HCT116 (cell line): Measurements from ENCODE around the gene TACC2. TPM values are rescaled to one million over a fixed set of nuclear protein-coding genes. Genes with fewer than 3 reads are reported as not detected.

Experiments used
- ATAC-seq: fragments of 200-7000 bp; cut with Tn5 transposase; 2 replicates; pipeline ENCODE4 v1.9.1; 2020; ENCODE audit warnings: mild to moderate bottlenecking, moderate library complexity
- BruUV-seq: library from RNA; stranded (reverse); fragments of 400-500 nt; replicated peaks from 2 replicates; lab custom pipeline; 2021; lab: Mats Ljungman, UMichigan
- CTCF ChIA-PET: fragments of 300-600 bp; sonication (Branson Sonifier 250); formaldehyde crosslinking; loops from one replicate; lab custom pipeline; 2021; ENCODE audit warnings: antibody characterized with exemption; lab: Charles Lee
- POLR2A ChIA-PET: fragments of 300-600, 350-600 bp; sonication (Branson Sonifier 250); formaldehyde crosslinking; loops from one replicate; lab custom pipeline; 2021; ENCODE audit warnings: antibody characterized with exemption; lab: Charles Lee
- RAD21 ChIA-PET, 2 experiments: fragments of 300-600 bp; sonication (Branson Sonifier 250); formaldehyde crosslinking; loops; one replicate each; lab custom pipeline; 2023; ENCODE audit warnings: low total read pairs in 2 of 2; ENCODE audit not compliant: uncharacterized antibody in 2 of 2, unreplicated experiment in 2 of 2, low non-redundant PET in 1 of 2; lab: Charles Lee
- DNase-seq: peaks from one replicate; pipeline ENCODE4 v3.0.0-alpha.2; 2010; ENCODE audit warnings: low read depth, low spot score
- H2AFZ ChIP-seq: fragments of 200-600 bp; shearing (Covaris generic), sonication (generic); 2 replicates; pipeline ENCODE4 v1.6.1; 2017; ENCODE audit warnings: low read depth, mixed run types, mixed read lengths, antibody characterized with exemption, low read length; ENCODE audit not compliant: poor library complexity, severe bottlenecking
- H3K27ac ChIP-seq: 2 replicates; pipeline ENCODE4 v1.5.1; 2012; ENCODE audit warnings: low read depth, low read length
- H3K27me3 ChIP-seq: fragments of 200-600 bp; sonication (generic); 2 replicates; pipeline ENCODE4 v1.6.1; 2016; ENCODE audit warnings: mixed run types, low read length, mixed read lengths; ENCODE audit not compliant: insufficient read depth
- H3K36me3 ChIP-seq, 2 experiments: fragments of 200-500 bp in 1 of 2; fragments of 200-600 bp in 1 of 2; sonication (Bioruptor generic) in 1 of 2; sonication (generic) in 1 of 2; 2 replicates each; pipeline versions ENCODE4 v1.5.1 to v1.6.1; 2014 to 2016; ENCODE audit warnings: low read length in 2 of 2, inconsistent platforms in 1 of 2, mixed read lengths in 1 of 2, mixed run types in 1 of 2; ENCODE audit not compliant: insufficient read depth in 2 of 2, control insufficient read depth in 1 of 2
- H3K4me1 ChIP-seq, 2 experiments: fragments of 200-600 bp in 1 of 2; sonication (generic) in 1 of 2; 2 replicates each; pipeline versions ENCODE4 v1.5.1 to v1.6.1; 2012 to 2017; ENCODE audit warnings: low read length in 2 of 2, inconsistent platforms in 1 of 2, mild to moderate bottlenecking in 1 of 2, mixed read lengths in 1 of 2, mixed run types in 1 of 2, moderate library complexity in 1 of 2; ENCODE audit not compliant: insufficient read depth in 2 of 2, control insufficient read depth in 1 of 2
- H3K4me2 ChIP-seq: fragments of 200-600 bp; sonication (generic); 2 replicates; pipeline ENCODE4 v1.6.1; 2017; ENCODE audit warnings: mixed run types, low read length, mixed read lengths
- H3K4me3 ChIP-seq, 2 experiments: fragments of 200-600 bp in 1 of 2; sonication (generic) in 1 of 2; replicated peaks in 1 of 2; 2 replicates each; pipeline ENCODE4 v1.5.1; 2011 to 2016; ENCODE audit warnings: low read length in 2 of 2, control low read depth in 1 of 2, low read depth in 1 of 2, mild to moderate bottlenecking in 1 of 2, mixed read lengths in 1 of 2, mixed run types in 1 of 2
- H3K79me2 ChIP-seq: fragments of 200-600 bp; sonication (generic); 2 replicates; pipeline ENCODE4 v1.6.1; 2017; ENCODE audit warnings: mild to moderate bottlenecking, mixed run types, low read length, moderate library complexity, mixed read lengths; ENCODE audit not compliant: insufficient read depth
- H3K9ac ChIP-seq: fragments of 200-600 bp; sonication (generic); 2 replicates; pipeline ENCODE4 v1.6.1; 2016; ENCODE audit warnings: low read length, mixed read lengths
- H3K9me2 ChIP-seq: fragments of 200-600 bp; sonication (generic), shearing (Covaris generic); 2 replicates; pipeline ENCODE4 v1.6.1; 2017; ENCODE audit warnings: mixed run types, mild to moderate bottlenecking, moderate library complexity; ENCODE audit not compliant: insufficient read depth
- H3K9me3 ChIP-seq, 2 experiments: fragments of 200-500 bp in 1 of 2; fragments of 200-600 bp in 1 of 2; sonication (Bioruptor generic) in 1 of 2; sonication (generic) in 1 of 2; 2 replicates each; pipeline ENCODE4 v1.6.1; 2014 to 2017; ENCODE audit warnings: low read length in 2 of 2, mixed read lengths in 2 of 2, inconsistent platforms in 1 of 2, low read depth in 1 of 2, mild to moderate bottlenecking in 1 of 2, mixed run types in 1 of 2, moderate library complexity in 1 of 2; ENCODE audit not compliant: control insufficient read depth in 1 of 2, insufficient read depth in 1 of 2
- H4K20me1 ChIP-seq: fragments of 200-600 bp; sonication (generic), shearing (Covaris generic); 2 replicates; pipeline ENCODE4 v1.6.1; 2017; ENCODE audit warnings: mixed run types, mild to moderate bottlenecking, moderate library complexity; ENCODE audit not compliant: insufficient read depth
- ATF3 ChIP-seq: IDR thresholded peaks from 2 replicates; pipeline ENCODE4 v1.6.1; 2012
- CBX3 ChIP-seq: IDR thresholded peaks from 2 replicates; pipeline ENCODE4 v1.6.1; 2012; ENCODE audit warnings: low read depth
- EGR1 ChIP-seq: IDR thresholded peaks from 2 replicates; pipeline ENCODE4 v1.6.1; 2012; ENCODE audit warnings: low read depth
- ELF1 ChIP-seq: IDR thresholded peaks from 2 replicates; pipeline ENCODE4 v1.6.1; 2012; ENCODE audit warnings: low read depth, borderline replicate concordance
- EZH2phosphoT487 ChIP-seq: fragments of 200-600 bp; IDR thresholded peaks from 2 replicates; pipeline ENCODE4 v1.6.1; 2018; ENCODE audit warnings: antibody characterized with exemption, borderline replicate concordance
- MAX ChIP-seq: IDR thresholded peaks from 2 replicates; pipeline ENCODE4 v1.6.1; 2012
- POLR2AphosphoS5 ChIP-seq: IDR thresholded peaks from 2 replicates; pipeline ENCODE4 v1.6.1; 2011; ENCODE audit warnings: mild to moderate bottlenecking, low read depth, low read length, moderate library complexity
- RAD21 ChIP-seq: IDR thresholded peaks from 2 replicates; pipeline ENCODE4 v1.6.1; 2012; ENCODE audit warnings: low read depth, mild to moderate bottlenecking
- REST ChIP-seq: IDR thresholded peaks from 2 replicates; pipeline ENCODE4 v1.6.1; 2012; ENCODE audit warnings: low read depth
- SP1 ChIP-seq: IDR thresholded peaks from 2 replicates; pipeline ENCODE4 v1.6.1; 2012; ENCODE audit warnings: low read depth
- SRF ChIP-seq: IDR thresholded peaks from 2 replicates; pipeline ENCODE4 v1.6.1; 2012; ENCODE audit warnings: low read depth
- YY1 ChIP-seq: IDR thresholded peaks from 2 replicates; pipeline ENCODE4 v1.6.1; 2011; ENCODE audit warnings: low read length, low read depth, moderate library complexity, mild to moderate bottlenecking; ENCODE audit not compliant: insufficient replicate concordance; ENCODE audit errors: extremely low read depth
- ZBTB33 ChIP-seq: IDR thresholded peaks from 2 replicates; pipeline ENCODE4 v1.6.1; 2011; ENCODE audit warnings: mild to moderate bottlenecking, low read length, moderate library complexity; ENCODE audit not compliant: insufficient replicate concordance; ENCODE audit errors: extremely low read depth
- ZFX ChIP-seq: fragments of 450-650 bp; IDR thresholded peaks from 2 replicates; pipeline ENCODE4 v1.6.1; 2017
- ZNF274 ChIP-seq: fragments of 200-500 bp; sonication (Bioruptor generic); IDR thresholded peaks from 2 replicates; pipeline ENCODE4 v1.6.1; 2014; ENCODE audit warnings: mild to moderate bottlenecking, low read depth, low read length, inconsistent platforms
- intact Hi-C: fragments of 100-400 bp; cut with micrococcal nuclease; formaldehyde crosslinking; loops from 2 replicates; pipeline ENCODE4 v1.10.0; 2022
- total RNA-seq: library from RNA; stranded (reverse); gene quantifications from one replicate; pipeline ENCODE4 v1.2.1, GENCODE V29; 2021; ENCODE audit not compliant: unreplicated experiment

Gene TACC2
- total RNA-seq, 1 experiment from 2014 or later, result 38.6 TPM

- no peaks in the 10 kb centered on the region for H4K20me1 ChIP-seq
- ChIA-PET POLR2A (interaction anchor here (0.8 kb wide), 1 partner anchor 27 kb away, joined by 4 read pairs; no protein-coding TSS in a partner anchor), CTCF (no interaction called here), RAD21 (no interaction called here)
- H3K27ac ChIP-seq, result no peak overlapping the region
- H3K27me3 ChIP-seq, result peaks cover 13% of the 10 kb centered on the region; the same call in 1 of the 2 replicates
- H3K4me3 ChIP-seq, result no peak overlapping the region
- no peak overlapping the region for H3K9ac ChIP-seq
- H3K4me2 ChIP-seq, result no peak overlapping the region
- no peak for TF ChIP-seq POLR2AphosphoS5
- TF ChIP-seq YY1, result no peak
- no peak for TF ChIP-seq ELF1
- TF ChIP-seq ZNF274, result no peak
- TF ChIP-seq MAX, result no peak
- no peak for TF ChIP-seq EZH2phosphoT487
- TF ChIP-seq CBX3, result no peak
- no peak for TF ChIP-seq ZBTB33
- TF ChIP-seq ATF3, result no peak
- no peak for TF ChIP-seq EGR1
- TF ChIP-seq ZFX, result no peak
- TF ChIP-seq SP1, result no peak
- TF ChIP-seq RAD21, result no peak
- TF ChIP-seq SRF, result no peak
- no peak for TF ChIP-seq REST
- intact Hi-C loops, result no loop called here
- BruUV-seq, result no TSS peak
- H3K9me2 ChIP-seq, result no peaks in the 10 kb centered on the region
- ATAC-seq (no peak), DNase-seq (no peak)
- no peaks in the 10 kb centered on the region for H3K9me3 ChIP-seq
- no peaks in the 10 kb centered on the region; a peak in 1 of 4 replicates for H3K4me1 ChIP-seq
- no peak overlapping the region for H2AFZ ChIP-seq
- H3K79me2 ChIP-seq, result no peaks in the 10 kb centered on the region
- no peaks in the 10 kb centered on the region for H3K36me3 ChIP-seq
Measured at GRCh38 chr10:122085423-122085911, 96.5 kb downstream of the TACC2 start.
